H4 (cell line): ENCODE measurements around the gene EVX2. TPM values are rescaled to one million over a fixed set of nuclear protein-coding genes. Genes with fewer than 3 reads are reported as not detected.

ENCODE experiments used
- DNase-seq: peaks from one replicate; pipeline ENCODE4 v3.0.0-alpha.2; 2015; ENCODE audit warnings: low spot score
- total RNA-seq: library from RNA; depleted of rRNA; stranded (reverse); fragments of >200 nt; shearing (Covaris generic); gene quantifications from 2 replicates; pipeline ENCODE4 v1.2.3, GENCODE V29; 2014

The EVX2 gene
- total RNA-seq, 1 experiment from 2014 or later: not detected

DNA sequence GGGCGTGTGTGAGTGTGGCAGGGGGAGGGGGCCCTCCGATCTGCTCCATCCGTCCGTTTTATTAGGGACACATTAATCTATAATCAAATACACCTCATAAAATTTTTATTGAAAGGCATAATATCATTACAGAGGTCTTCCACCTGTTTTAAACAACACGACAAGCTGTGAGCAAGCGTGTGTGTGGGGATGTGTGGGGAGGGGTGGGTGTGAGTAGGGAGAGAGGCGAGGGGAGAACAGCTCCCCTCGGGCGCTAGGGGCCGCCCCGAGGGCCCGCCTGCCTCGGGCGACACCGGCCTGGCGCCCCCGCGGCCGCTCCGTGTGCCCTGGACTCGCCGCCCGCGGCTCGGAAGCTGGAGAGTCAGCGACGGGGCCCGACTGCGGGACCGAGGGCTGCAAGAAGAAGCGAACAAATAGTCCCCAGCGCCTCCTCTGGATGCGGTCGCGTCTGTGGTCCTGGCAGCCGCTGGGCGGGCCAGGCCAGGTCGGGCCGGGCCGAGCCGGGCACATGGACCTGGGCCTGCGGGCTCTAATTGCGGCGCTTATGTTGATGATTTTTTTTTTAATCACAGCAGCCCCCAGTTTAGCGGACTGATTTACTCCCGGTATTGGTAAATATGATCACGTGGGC, 38.4 kb upstream of the EVX2 start:
- DNase-seq: no peak

DNA sequence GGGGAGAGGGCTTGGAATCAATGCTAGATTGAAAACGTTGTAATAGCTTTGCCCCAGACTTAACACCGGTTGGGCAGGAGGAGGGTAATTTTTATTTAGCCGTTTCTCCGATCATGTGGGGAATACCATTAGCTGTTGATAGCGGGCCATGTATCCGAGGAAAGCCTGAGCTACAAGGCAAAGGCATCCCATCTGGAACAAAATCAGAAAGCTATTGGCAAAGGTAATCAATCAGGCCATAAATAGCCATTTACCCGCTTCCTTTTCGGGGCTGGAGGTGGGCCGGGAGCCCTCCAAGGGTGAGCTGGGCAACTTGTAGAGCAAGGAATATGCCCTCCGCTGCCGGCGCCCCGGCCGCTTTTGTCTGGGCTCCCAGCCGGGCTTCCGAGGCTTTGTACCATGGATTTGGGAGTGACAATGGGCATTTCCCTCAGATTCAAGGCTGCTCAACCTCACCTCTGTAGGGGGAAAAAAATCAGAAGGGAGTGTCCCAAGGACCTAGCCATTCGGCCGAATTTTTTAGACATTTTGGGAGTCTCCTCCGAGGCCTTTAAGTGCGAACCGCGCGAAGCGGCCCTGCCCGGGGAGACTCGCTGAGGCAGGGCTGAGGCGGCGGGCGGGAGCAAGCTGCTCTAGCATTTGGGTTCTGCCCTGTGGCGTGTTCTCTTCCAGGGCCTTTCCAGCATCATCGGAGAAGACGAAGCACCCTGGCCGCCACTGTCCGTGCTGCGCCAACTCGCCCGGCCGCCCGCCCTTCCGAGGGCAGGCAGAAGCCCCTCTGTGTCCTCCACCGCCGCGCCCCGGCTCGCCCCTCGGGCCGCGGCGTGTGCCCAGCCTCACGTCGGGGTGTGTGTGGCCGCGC, 37.7 kb upstream of the EVX2 start:
- no peak for DNase-seq

DNA sequence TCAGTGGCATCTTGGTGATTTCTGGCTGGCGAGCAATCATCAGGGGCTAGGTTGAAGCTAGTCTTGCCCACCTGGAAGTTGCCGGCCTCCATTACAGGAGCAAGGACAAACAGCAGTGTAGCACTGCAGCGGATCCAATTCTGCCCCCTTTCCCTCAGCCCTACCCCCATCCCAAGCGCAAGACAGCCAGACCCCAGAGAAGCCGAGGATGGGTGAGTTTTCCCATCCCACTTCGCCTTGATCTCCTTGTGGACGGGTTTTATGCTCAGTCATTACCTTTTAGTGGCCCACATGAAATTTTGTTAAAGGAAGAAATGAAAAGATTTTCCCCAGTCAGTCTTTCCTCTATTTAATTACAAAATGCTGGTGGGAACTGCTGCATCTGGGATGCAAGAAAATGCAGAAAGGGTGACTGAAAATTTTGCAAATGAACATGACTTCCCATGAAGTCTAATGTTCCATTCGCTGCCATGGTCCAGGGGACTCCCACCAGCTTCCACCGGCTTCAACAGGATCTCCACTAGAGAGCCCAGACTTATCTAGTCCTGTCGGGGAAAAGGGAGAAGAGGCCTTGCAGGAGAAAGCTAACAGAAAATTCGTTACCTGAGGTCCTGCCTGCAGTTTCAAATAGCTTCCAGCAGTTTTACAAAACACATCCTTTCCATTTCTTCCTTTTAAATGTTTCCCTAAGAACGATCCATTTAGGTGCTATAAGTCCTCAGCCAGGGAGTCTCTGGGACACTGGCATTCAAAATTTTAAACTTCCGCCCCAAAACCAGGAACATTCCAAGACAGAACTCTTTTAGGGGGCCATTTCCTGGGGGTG, 36.8 kb upstream of the EVX2 start:
- DNase-seq: no peak

DNA sequence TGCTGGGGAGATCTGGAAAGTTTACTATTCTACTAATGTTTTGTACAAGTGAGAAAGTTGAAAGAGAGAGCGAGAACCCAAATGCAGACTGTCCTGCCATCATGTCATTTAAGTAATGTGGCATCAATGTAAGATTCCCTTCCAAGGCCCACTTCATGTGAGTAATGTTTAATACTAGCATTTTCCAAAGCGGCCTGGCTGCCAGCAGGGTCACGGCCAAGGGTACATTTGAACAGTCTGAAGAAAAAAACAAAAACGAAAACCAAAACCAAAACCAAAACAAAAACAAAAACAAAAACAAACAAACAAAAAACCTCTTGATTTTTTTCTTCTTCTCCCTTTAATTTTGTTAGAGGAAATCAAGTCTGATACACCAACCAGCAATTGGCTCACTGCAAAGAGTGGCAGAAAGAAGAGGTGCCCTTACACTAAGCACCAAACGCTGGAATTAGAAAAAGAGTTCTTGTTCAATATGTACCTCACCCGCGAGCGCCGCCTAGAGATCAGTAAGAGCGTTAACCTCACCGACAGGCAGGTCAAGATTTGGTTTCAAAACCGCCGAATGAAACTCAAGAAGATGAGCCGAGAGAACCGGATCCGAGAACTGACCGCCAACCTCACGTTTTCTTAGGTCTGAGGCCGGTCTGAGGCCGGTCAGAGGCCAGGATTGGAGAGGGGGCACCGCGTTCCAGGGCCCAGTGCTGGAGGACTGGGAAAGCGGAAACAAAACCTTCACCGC, 35.0 kb upstream of the EVX2 start:
- DNase-seq: peak; percentile 64

DNA sequence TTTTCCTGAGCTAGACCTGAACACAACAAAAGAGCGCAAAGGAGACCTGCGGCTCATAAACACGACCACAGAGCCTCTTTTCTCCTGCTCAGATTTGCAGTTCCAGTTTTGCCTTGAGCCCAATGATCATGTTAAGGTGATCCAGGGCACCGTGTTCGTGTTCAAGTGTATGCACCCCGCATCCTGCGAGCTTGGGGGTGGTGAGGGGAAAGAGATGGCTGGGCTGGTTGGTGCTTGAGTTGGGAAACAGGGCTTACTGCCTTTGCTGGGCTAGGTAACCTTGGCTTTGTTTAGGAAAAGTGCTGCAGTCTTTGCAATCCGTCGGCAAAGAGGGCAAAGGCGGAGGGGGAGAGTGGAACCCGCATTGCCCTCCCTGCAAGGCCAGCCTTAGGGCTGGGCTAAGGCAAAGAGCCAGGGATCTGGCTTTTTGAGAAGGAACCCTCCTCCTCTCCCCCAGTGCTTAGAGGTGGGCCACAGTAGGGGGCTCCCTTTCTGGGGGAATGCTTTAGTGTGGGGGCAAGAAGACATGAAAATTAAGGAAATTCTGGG, 34.1 kb upstream of the EVX2 start:
- no peak for DNase-seq

DNA sequence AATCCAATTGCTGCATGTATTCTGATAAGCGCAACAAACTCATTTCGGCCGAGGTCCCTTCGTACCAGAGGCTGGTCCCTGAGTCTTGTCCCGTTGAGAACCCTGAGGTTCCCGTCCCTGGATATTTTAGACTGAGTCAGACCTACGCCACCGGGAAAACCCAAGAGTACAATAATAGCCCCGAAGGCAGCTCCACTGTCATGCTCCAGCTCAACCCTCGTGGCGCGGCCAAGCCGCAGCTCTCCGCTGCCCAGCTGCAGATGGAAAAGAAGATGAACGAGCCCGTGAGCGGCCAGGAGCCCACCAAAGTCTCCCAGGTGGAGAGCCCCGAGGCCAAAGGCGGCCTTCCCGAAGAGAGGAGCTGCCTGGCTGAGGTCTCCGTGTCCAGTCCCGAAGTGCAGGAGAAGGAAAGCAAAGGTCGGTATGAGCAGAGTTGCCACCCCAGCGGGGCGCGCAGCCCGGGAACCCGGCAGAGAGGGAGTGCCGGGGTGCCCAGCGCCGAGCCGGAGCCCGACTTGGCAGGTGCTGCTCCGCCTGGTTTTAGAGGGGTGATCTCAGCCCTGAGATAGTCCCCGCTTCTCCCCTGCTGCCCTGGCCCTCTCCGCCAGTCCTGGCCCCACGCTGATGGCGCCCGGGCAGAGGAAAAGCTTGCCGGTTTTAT, 33.5 kb upstream of the EVX2 start:
- no peak for DNase-seq

DNA sequence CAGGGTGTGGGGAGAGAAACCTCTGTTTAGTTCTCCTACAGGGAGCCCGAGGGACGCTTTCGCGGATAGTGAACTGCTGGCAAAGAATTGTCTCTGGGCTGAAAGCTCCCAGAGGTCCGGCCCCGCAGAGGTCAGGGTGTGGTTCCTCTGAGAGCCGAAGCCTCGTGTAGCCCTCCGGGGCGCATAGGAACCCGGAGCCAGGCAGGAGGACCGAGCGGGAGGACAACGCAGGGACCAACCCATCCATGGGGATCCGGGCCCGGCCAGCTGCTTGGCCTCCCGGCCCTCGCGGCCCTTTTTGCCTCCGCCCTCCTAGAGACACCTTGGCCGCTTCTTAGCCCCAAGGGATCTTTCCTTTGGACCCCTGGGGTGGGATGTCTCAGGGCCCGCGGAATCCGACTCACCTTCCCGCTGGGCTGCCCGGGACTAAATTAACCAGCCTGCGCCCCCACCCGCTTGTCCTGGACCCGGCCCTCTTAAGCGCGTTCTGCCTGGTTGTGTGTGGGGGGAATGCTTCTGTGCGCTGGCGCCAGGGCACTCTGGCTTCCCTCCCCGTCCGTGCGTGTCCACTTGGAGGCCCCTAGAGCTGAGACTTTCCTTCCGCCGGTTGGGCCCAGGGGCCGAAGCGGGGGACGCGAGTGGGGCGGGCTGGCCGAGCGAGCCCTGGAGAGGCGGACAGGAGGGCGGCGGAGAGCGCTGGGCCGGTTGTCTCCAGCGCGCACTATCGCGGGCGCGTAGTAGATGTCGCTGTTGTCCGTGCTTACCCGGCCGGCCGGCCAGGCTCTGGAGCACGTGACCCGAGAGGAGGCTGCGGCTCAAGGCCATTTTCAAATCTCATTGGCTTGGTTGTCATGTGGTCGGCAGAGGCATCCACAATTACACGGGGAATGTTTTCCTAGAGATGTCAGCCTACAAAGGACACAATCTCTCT, 32.4 kb upstream of the EVX2 start, which contains the start of gene HOXD10:
Gene HOXD10, plus strand, starts transcription at position 896 of the 931 bp plus-strand sequence. CDS start 56 bp downstream, outside the sequence.
- no peak for DNase-seq

DNA sequence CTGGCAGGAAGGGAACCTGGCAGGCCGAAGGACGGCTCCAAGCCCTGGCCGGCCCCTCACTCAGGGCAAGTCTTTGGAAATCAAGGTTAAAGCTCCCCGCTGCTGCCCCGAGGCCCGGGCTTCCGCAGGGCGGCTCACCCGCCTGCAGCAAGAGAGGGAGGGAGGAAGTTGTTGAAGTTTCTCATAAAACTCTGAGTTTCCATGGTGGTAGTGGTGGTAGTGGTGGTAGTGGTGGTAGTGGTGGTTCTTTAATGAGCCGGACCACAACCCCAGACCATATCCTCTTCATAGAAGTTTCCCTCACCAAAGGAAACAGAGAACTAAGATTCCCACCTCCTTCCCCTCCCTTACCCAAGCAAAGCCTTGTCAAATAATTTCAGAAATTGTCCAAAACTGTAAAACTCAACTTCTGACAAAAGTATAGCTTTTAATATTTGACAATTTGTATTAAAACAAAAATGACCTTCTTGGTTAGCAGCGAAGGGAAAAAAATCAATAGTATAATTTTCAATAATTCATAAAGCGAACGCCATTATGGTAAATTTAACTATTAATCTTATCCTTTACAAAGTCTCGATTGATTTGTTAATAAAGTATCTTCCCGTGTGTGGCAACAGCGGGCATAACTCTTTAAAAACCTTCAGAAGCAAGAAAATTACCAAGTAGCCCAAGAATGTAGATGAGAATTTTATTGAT, 31.3 kb upstream of the EVX2 start:
- no peak for DNase-seq

DNA sequence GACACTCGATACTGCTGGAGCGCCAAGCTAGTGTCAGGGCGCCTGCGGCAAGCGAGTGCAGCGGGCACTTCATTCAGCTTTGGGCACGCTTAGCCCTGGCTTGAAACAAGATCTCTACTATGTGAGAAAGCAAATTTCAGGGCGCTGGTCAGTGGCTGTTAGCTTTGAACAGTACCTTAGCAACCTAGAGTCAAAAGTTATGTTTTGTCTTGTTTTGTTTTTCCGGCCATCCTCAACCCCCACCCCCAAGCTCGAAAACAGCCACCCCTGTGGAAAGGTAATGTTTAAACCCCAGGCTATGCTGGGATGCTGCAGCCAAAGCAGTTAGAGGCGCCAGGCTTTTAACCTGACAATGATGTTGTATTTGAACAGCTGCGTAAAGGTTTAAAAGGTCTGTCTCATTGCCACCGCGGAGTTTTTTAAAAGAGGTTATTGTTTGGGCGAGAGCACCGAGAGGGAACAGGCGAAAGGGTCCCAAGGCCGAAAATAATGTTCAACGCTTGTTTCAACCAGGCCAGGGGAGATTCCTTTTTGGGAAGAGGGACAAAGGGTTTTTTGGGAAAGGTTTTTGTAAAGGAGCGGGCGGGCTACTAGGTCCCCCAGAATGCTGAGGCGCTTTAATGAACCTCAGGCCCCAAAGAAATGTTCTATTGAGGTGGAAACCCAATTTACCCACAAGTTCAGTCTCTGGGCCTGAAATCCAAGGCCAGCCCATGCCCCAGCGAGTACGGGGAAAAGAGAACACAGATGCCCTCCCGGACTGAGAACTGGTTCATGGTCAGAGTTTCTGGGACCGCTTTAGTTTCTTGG, 30.6 kb upstream of the EVX2 start:
- DNase-seq: no peak

DNA sequence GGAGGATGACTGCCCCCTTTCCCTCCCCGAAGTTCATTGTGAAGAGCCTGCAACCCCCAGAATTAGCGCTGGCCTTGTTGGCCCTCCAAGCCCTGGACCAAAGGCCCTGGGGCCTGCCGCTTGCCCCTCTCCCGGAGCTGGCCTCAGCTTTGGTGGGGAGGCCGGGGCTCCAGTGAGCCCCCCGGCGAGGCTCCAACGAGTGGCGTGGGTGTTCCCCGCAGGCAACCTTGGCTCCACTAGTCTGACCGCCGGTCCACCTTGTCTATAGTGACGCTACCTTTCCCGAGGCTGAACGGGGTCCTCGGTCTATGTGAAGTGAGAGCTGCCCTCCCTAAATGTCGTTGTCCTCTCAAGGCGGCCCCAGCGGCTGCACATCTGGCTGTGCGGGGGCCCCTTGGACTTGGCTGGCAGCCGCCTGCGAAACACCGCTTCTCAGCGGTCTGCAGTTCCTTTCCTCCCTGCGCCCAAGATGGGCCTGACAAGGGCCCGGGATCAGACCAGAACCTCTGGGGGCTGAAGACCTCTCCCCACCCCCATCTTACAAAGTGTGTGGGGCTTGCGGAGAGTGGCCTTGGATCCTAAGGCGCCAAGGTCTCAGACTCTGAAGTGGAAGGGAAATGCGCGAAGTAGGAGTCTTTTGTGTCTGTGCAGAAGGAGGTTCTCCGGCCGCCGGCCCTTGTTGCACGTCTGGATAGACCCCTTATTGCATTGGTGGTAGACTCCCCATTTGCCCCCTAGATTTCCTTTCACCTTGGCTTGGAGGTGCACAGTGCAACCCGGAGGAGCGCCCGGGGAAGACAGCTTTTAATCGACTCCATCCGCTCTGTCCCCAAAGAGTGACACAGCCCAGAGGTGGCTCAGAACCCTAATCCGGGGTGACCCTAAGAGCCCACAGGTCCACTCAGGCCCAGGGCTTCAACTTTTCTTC, 28.9 kb upstream of the EVX2 start:
- DNase-seq: no peak

DNA sequence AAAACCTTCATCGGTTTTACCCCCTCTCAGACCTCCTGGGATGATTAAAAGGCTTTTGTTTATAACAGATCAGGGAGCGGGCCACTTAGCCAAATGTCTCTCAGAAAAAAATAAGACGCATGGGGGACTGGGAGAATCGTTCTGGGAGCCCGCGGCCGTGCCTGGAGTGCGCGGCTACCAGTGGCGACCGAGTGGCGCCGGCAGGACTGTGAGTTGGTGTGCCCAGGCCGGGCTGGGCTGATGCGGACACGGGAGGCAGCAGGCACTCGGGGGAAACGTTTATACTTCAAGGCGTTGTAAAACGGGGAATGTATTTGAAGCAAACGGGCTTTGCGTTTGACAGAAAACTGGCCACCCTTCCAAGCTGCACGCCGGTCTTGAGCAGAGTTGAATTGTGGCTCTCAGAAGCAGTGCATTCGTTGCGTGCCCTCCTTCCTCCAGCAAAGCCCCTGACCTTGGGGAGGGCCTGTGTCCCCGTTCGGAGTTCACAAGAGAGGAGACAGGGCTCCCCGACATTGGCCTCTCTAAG, 28.1 kb upstream of the EVX2 start:
- no peak for DNase-seq

DNA sequence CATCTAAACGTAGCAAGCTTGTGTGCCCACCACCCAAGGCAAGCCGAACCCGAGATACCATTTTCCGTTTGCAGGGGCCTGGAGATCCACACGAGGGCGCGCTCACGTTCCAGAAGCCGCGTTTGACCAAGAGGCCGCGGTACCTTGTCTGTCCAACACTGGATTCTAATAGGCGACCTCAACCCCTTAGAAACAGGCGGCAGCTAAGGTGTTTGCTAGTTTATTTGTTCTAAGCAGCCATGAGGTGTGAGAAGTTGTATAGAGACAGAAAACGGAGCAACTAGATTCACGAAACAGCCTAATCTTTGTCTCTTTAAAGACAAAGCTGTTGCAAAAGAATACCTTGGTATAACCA, 27.5 kb upstream of the EVX2 start:
- DNase-seq: peak; percentile 34

DNA sequence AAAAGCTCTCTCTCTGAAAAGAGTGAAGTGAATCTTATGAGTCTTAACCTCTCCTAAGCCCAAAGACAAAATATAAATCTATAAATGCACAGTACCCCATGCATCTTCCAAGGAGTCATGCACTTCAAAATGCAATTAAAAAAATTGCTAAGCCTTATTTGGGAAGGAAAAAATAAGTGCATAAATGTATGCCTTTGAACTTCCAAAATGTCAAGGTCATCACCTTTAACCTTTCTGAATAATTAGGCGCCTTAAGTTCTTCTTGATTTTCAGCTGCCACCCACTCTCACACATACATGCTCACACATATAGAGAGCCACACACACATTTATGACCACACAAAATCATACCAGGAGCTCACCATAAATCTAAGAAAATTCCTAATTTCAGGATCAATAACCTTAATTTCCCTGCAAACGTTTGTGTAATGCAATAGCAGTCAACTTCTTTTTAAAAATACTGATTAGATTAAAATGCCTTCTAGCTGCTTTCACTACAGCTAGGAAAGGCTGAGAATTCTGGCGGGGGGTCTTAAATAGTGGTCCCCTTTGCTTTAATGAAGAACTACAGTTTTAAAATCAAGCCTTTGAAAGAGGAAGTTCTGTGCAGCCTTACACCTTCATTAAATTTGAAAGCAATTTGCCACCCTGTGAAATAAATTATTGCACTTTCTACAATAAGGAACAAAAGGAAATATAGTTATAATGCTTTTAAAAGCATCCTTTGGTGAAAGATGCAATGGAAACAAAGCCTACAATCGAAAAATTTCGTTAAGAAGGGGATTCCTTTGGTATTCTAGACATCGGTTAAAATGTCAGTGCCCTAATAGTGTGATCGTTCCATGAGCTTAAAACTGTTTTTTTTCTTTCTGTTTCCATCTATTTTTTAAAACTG, 26.9 kb upstream of the EVX2 start:
- DNase-seq: no peak

DNA sequence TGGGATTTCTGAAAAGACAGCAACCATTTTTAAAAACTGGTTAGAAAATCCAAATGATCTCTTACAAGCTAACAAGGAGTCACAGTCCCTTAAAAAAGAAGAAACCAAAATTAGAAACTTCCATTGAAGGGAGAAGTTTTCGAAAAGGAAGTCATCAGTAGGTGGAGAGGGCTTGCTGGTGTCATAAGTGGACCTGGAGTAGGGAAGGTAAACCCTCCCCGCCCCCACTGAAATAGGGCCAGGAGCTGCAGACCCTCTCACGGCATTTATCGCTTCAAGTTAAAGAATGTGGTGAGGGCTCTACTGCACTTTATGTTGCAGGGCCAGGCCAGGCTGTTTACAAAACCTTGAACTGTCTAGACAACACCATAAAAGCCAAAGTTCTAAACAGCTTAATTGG, 26.2 kb upstream of the EVX2 start:
- no peak for DNase-seq

DNA sequence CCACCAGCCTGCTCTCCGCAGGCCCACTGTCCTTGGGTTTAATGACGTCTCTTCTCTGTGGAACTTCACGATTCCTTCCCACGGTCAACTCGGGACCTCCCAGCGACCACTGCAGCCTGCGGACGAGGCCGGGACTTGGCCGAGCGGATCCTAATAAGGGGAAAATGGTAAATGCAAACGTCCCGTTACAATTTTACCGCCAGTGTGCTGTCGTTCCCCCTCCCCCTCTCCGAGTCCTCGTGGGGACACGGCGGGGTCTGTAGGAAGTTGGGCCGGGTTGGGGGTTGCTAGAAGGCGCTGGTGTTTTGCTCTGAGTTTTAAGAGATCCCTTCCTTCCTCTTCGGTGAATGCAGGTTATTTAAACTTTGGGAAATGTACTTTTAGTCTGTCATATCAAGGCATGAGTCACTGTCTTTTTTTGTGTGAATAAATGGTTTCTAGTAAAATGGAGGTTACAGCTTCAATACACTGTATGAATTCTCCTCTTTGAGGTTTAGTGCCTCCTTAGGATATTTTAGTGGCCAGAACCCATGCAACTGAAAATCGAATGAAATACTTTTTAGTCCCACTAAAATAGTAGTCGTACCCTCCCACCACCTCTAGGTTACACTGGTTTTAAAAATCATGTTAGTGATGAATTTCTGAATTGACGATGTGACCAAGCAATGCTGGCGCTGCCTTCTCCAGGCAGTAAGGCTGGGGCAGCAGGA, 25.6 kb upstream of the EVX2 start:
- no peak for DNase-seq
